Body of pancreas (tissue), 4 donors: ENCODE measurements around the gene FOXA3.

Source experiments
- CTCF ChIP-seq, 7 experiments: fragments of 450-650 bp in 4 of 7; fragments of 200-600 bp in 3 of 7; sonication (generic) in 3 of 7; IDR thresholded peaks; one replicate each; pipeline ENCODE4 v1.5.1; 2016 to 2019; ENCODE audit warnings: antibody characterized with exemption in 7 of 7
- POLR2A ChIP-seq, 3 donors: fragments of 450-650 bp; IDR thresholded peaks; one replicate each; pipeline ENCODE4 v1.6.1; 2016; ENCODE audit warnings: antibody characterized with exemption in 3 of 3, mild to moderate bottlenecking in 2 of 3

GRCh38 chr19:45821570-45821969 is 42.6 kb upstream of the FOXA3 start:
- no peak for TF ChIP-seq CTCF (IDR thresholded peaks at IDR 0.05)
- TF ChIP-seq POLR2A (IDR thresholded peaks at IDR 0.05), result no peak
